ENCODE measurements around the gene KRTAP10-12. TPM values are rescaled to one million over a fixed set of nuclear protein-coding genes. Genes with fewer than 3 reads are reported as not detected.

The KRTAP10-12 gene
- total RNA-seq, 2 donors from 2014 or later, result not detected

- TF ChIP-seq, protein P1, sequence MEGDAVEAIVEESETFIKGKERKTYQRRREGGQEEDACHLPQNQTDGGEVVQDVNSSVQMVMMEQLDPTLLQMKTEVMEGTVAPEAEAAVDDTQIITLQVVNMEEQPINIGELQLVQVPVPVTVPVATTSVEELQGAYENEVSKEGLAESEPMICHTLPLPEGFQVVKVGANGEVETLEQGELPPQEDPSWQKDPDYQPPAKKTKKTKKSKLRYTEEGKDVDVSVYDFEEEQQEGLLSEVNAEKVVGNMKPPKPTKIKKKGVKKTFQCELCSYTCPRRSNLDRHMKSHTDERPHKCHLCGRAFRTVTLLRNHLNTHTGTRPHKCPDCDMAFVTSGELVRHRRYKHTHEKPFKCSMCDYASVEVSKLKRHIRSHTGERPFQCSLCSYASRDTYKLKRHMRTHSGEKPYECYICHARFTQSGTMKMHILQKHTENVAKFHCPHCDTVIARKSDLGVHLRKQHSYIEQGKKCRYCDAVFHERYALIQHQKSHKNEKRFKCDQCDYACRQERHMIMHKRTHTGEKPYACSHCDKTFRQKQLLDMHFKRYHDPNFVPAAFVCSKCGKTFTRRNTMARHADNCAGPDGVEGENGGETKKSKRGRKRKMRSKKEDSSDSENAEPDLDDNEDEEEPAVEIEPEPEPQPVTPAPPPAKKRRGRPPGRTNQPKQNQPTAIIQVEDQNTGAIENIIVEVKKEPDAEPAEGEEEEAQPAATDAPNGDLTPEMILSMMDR (conservative IDR thresholded peaks at IDR 0.05), result no peak
- H3K9me3 Mint-ChIP-seq, result peaks cover 17% of the 10 kb centered on the region
- H3K4me3 Mint-ChIP-seq, result no peak overlapping the region
- no peak for DNase-seq
- H3K9me3 ChIP-seq (ENCODE audit: control insufficient read depth, low read length), result peaks cover 11% of the 10 kb centered on the region
- H3K9ac ChIP-seq (ENCODE audit: extremely low read depth, low read length, poor library complexity, severe bottlenecking), result no peak overlapping the region
- 94 to 96% methylated on average over 15 to 18 of the region's 18 CpGs for WGBS, 2 experiments (ENCODE audit: insufficient coverage in 1 of 2, insufficient read length in 1 of 2)
- no peak overlapping the region for H3K4me3 ChIP-seq (ENCODE audit: low read length)
- peaks cover 7% of the 10 kb centered on the region for H3K4me1 Mint-ChIP-seq
- no peak overlapping the region for H3K27ac Mint-ChIP-seq
- peaks cover 4% of the 10 kb centered on the region for H3K27me3 Mint-ChIP-seq (ENCODE audit: insufficient read depth)
- no peak overlapping the region for H3K27ac ChIP-seq (ENCODE audit: low read depth, low read length)
- H3K4me1 ChIP-seq (ENCODE audit: control insufficient read depth, insufficient read depth, low read length), result no peaks in the 10 kb centered on the region
- H3K27me3 ChIP-seq (ENCODE audit: control insufficient read depth, insufficient read depth, low read length, poor library complexity, severe bottlenecking), result no peaks in the 10 kb centered on the region
- H3K36me3 Mint-ChIP-seq (ENCODE audit: low read depth), result peaks cover 4% of the 10 kb centered on the region
- H3K36me3 ChIP-seq (ENCODE audit: control insufficient read depth, insufficient read depth, low read length), result no peaks in the 10 kb centered on the region
Measured at GRCh38 chr21:44649521-44650100, 47.4 kb upstream of the KRTAP10-12 start.

DNA sequence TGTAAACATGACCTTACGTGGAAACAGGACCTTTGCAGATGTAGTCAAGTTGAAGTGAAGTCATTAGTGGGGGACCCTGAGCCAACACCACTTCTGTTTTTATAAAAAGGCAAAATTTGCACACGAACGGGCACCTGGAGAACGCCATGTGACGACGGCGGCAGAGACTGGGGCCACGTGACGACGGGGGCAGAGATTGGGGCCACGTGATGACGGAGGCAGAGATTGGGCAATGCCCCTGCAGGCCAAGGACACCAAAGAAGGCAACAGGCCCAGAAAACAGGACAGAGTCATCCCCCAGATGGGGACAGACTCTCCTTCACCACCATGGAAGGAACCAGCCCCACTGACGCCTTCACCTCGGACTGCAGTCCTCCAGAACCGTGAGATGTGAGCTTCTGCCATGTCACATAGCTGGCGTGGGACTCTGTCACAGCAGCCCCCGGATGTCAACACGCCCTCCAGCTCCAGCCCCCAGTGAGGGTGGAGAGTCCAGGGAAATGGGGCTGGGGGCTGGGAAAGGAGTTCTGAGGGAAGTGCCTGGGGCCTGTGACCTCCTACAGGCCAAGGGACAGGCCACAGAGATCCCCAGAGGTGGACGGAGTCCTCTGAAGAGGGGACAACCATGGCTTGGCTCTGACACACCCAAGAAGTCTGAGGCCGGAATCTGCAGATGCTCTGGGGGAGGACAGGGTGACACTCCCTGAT, 46.6 kb upstream of the KRTAP10-12 start:
- Mint-ChIP-seq H3K4me3 (no peak overlapping the region), H3K27ac (no peak overlapping the region), H3K36me3 (ENCODE audit: low read depth) (no peaks in the 10 kb centered on the region), H3K27me3 (ENCODE audit: insufficient read depth) (peaks cover 4% of the 10 kb centered on the region), H3K9me3 (peaks cover 9% of the 10 kb centered on the region), H3K4me1 (peaks cover 7% of the 10 kb centered on the region)
- peaks cover 3% of the 10 kb centered on the region for H3K9me3 ChIP-seq (ENCODE audit: control insufficient read depth, low read length)
- no peak for DNase-seq
- H3K4me1 ChIP-seq (ENCODE audit: control insufficient read depth, insufficient read depth, low read length), result no peaks in the 10 kb centered on the region
- no peak overlapping the region for H3K9ac ChIP-seq (ENCODE audit: extremely low read depth, low read length, poor library complexity, severe bottlenecking)
- H3K27ac ChIP-seq (ENCODE audit: low read depth, low read length), result no peak overlapping the region
- H3K4me3 ChIP-seq (ENCODE audit: low read length), result no peak overlapping the region
- TF ChIP-seq, protein P1 (conservative IDR thresholded peaks at IDR 0.05), result no peak
- WGBS, 2 experiments (ENCODE audit: insufficient coverage in 1 of 2, insufficient read length in 1 of 2), result 93 to 95% methylated on average over 15 to 20 of the region's 20 CpGs
- H3K27me3 ChIP-seq (ENCODE audit: control insufficient read depth, insufficient read depth, low read length, poor library complexity, severe bottlenecking), result no peaks in the 10 kb centered on the region
- H3K36me3 ChIP-seq (ENCODE audit: control insufficient read depth, insufficient read depth, low read length), result no peaks in the 10 kb centered on the region

DNA sequence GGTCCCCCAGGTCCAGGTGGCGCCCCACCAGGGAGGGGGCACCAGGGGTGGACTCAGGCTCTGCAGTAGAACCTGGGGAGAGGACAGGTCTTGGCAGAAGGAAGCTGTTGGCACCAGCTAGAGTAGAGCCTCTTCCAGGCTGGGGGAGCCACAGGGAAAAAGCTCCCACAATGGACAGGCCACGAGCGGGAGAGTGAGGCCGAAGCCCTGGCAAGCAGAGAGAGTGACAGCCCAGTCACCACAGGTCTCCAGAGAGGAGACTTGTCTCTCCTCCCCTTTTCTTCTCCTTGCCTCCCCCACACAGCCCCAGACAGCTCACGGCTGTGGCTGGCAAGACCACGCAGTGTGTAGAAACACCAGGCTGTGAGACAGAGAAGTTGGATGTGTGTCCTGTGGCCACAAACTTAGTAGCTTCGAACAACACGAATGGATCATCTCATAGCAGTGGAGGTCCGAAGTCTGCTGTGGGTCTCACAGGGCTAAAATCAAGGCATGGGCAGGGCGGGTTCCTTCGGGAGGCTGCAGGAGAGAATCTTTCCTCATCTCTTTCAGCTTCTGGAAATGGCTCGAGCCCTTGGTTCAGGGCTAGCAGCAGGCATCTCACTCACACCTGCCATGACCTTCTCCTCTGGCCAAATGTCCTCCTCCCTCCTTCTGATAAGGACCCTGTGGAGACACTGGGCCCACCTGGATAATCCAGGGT, 45.8 kb upstream of the KRTAP10-12 start:
- Histone ChIP-seq H3K27me3 (ENCODE audit: control insufficient read depth, insufficient read depth, low read length, poor library complexity, severe bottlenecking) (no peaks in the 10 kb centered on the region), H3K4me3 (ENCODE audit: low read length) (no peak overlapping the region), H3K9ac (ENCODE audit: extremely low read depth, low read length, poor library complexity, severe bottlenecking) (no peak overlapping the region), H3K4me1 (ENCODE audit: control insufficient read depth, insufficient read depth, low read length) (no peaks in the 10 kb centered on the region), H3K9me3 (ENCODE audit: control insufficient read depth, low read length) (no peaks in the 10 kb centered on the region), H3K36me3 (ENCODE audit: control insufficient read depth, insufficient read depth, low read length) (no peaks in the 10 kb centered on the region), H3K27ac (ENCODE audit: low read depth, low read length) (no peak overlapping the region)
- DNase-seq, result no peak
- no peaks in the 10 kb centered on the region for H3K36me3 Mint-ChIP-seq (ENCODE audit: low read depth)
- H3K27ac Mint-ChIP-seq, result no peak overlapping the region
- H3K9me3 Mint-ChIP-seq, result peaks cover 7% of the 10 kb centered on the region
- peaks cover 7% of the 10 kb centered on the region for H3K4me1 Mint-ChIP-seq
- peaks cover 4% of the 10 kb centered on the region for H3K27me3 Mint-ChIP-seq (ENCODE audit: insufficient read depth)
- WGBS, 2 experiments (ENCODE audit: insufficient coverage in 1 of 2, insufficient read length in 1 of 2), result 91 to 98% methylated on average over 9 to 12 of the region's 12 CpGs
- TF ChIP-seq, protein P1 (conservative IDR thresholded peaks at IDR 0.05), result no peak
- no peak overlapping the region for H3K4me3 Mint-ChIP-seq
